ENCODE results near the gene NHERF2.
A peak's percentile ranks its signal among the peaks of the same experiment; 100 is the strongest.
"Not testable (repeated sequence)": the region's sequence is repeated elsewhere in the genome, so short reads cannot be mapped to it uniquely, and the experiment has no call there.

NHERF2 gene

DNA sequence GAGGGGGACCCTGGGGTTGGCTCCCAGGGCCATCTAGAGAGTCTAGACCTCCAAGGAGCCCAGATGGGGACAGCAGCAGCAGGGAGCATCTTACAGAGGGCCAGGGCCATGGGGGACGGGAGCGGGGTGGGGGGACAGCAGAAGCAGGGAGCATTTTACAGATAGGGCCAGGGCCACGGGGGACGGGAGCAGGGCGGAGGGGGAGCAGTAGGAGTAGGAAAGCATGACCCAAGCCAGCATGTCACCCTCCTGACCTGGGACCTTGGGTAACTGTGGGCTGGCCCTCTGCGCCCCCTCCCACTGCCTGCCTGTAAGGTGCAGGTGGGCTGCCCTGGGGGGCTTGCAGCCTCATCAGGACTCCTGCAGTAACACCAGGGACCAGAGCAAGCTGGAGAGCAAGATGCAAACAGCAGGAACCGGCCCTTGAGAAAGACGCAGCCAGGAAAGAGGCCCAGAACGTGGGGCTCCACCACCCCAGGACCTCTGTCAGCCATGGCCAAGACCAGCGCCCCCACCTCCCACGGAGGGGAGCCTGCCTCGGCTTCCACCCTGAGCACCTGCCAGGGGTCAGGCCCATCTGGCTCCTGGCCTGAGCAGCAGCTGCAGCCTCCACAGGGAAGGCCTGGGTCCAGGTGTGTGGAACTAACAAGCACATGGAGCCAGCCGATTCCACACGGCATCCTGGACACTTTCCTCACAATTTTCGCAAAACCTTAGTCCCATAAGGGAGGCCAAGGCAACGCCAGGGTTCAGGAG, 19.4 kb upstream of the NHERF2 start:
- DNase-seq (ENCODE audit: low read depth): no peak

DNA sequence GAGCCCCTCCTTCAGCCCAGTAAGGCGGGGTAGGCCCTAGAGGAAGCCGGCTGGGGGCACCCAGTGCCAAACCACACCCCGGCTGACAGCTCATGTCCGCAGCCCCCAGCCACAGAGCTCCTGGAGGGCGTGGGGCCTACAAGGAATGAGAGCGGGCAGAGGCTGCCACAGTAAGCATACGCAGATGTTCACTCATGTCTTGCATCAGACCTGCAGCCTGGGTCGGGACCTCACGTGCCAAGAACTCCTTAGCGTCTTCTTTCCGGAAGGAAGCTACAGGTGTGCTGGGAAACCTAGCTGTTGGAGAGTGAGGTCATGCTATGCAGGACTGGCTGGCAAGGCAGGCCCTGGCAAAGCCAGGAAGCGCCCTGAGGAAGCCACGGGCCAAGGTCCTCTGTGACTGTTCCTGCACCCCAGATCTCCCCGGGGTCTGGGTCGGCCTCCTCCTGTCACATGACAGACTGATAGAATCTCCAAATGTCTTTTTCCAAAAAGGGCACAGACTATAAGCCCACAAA, 18.6 kb upstream of the NHERF2 start:
- DNase-seq (ENCODE audit: low read depth): peak; percentile 64

DNA sequence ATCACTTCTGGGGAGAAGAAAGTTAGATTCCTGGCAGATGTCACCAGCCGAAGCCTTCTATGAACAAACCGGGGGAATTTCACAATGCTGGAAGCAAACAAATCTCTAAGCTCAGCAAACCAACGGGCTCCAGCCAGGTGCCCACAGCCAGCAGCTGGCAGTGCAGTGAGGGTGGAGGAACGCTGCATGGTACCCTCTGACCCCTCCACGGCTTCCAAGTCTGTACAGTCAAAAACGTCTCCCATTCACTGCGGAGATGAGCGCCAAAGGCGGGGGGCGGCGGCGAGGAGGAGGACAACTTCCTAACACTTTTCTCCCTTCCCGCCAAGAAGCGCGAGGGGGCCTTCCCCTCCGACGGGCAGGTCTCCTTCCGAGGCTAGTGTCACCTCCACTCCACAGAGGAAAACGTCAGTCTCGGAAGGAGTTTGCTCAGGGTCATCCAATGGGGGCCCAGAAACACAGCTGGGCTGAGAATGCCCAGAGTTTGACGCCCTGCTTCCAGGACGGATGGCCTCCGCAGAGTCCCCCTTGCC, 18.0 kb upstream of the NHERF2 start:
- DNase-seq (ENCODE audit: low read depth): no peak

DNA sequence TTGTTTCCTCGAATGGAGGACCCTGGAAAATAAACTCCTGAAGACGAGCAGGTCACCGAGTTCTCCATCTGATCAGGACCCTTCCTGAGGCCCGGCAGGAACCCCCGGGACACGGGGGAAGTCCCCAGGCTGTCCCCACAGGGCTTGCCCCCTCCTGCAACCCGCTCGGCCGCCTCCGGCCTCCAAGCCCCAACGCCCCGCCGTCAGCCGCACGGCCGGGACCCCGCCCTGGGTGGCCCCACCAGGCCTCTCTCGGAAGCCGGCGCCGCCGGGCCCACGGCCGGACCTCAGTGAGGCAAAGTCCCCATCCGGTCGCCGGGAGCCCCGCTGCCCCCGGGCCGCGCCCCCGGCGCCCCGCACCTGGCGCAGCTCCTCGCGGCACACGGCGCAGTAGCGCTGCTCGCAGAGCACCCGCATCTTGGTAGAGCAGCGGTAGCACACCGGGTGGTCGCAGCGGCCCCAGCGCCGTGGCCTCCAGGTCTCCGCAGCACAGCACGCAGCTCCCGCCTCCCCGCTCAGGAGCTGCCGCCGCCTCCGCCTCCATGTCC, 17.5 kb upstream of the NHERF2 start:
- no peak for DNase-seq (ENCODE audit: low read depth)

DNA sequence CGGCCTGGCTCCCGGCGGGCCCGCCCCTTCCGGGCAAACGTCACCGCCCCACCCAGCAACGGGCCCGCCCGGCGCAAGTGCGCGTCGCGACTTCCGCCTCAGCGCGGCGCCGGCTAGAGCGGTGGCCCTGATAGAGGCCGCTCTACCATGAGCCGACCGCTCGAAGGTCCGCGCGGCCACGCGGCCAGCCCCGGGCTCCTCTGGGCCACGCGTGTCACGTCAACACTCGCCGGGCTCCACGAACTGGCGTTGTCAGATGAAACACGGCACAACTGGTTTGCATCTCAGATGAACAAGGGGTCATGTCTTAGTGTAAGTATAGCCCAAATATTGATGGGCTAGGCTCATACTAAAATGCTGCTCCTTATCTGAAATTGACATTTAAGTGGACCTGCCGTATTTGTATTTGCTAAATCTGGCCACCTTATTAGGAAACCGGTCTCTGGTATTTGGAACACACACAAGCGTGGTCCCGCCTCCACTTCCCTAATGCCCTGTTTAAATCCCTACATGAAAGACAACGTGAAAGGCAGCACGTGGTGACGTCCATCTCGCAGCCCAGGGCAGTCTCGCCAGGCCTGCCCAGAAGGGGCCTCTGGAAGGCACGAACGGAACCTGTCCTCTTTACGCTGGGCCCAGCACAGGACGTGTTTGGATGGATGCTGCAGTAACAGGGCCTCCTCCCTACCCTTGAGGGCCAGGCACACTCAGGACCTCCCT, 16.8 kb upstream of the NHERF2 start, which contains the start of gene ZNF598:
Gene ZNF598, minus strand, starts transcription at position 31 of the 720 bp plus-strand sequence.
- DNase-seq (ENCODE audit: low read depth): peak; percentile 40

DNA sequence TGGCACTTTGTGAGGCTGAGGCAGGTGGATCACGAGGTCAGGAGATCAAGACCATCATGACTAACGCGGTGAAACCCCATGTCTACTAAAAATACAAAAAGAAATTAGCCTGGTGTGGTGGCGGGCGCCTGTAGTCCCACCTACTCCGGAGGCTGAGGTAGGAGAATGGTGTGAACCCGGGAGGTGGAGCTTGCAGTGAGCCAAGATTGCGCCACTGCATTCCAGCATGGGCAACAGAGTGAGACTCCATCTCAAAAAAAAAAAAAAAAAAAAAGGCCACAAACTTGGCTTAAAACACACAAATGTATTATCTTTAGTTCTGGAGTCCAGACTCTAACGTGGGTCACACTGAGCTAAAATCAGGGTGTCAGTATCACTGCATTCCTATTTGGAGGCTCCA, 15.0 kb upstream of the NHERF2 start:
- not testable (repeated sequence) for DNase-seq (ENCODE audit: low read depth)

DNA sequence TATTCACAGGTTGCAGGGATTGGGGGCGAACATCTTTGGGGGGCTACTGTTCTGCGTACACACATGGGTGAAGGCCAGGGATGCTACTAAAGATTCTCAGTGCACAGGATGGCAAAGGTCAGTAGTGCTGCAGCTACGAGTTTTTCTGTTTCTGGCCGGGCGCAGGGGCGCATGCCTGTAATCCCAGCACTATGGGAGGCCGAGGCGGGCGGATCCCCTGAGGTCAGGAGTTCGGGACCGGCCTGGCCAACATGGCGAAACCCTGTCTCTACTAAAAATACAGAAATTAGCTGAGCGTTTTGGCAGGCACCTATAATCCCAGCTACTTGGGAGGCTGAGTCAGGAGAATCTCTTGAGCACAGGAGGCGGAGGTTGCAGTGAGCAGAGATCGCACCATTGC, 13.2 kb upstream of the NHERF2 start:
- DNase-seq (ENCODE audit: low read depth): no peak

DNA sequence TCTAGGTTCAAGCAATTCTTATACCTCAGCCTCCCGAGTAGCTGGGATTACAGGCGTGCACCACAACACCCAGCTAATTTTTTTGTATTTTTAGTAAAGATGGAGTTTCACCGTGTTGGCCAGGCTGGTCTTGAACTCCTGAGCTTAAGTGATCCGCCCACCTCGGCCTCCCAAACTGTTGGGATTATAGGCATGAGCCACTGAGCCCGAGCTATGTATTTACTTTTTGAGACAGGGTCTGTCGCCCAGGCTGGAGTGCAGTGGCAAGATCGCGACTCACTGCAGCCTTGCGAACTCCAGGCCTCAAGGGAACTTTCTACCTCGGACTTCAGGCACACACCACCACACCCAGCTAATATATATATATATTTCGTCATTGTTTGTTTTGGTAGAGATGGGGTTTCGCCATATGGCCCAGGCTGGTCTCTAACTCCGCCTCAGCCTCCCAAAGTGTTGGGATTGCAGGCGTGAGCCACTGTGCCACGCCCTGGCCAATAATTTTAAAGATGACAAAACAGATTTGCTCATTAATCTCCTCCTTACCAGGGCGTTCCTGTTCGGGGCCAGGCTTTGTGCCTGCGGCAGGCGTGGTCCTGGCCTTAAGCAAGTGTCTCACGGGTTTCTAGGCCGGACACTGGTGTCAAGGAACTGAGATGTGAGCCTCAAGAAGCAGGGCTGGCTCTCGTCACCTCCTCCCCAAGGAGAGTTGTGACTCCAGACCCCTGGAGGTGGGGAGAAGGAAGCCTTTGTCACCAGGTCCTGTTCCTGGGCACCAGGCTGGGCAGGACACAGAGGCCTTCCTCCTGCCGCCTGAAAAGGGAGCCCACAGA, 11.4 kb upstream of the NHERF2 start:
- peak; percentile 74 for DNase-seq (ENCODE audit: low read depth)

DNA sequence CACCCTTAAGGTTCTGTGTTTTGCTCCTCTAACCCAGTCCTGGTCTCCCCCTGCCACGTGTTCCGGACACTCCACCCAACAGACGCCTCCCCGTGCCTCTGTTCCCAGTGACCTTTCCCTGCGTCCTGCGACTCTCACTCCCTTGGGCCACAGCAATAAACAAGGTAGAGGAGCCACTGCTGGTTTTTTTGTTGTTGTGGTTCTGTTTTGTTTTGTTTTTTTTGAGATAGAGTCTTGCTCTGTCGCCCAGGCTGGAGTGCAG, 10.8 kb upstream of the NHERF2 start:
- no peak for DNase-seq (ENCODE audit: low read depth)

DNA sequence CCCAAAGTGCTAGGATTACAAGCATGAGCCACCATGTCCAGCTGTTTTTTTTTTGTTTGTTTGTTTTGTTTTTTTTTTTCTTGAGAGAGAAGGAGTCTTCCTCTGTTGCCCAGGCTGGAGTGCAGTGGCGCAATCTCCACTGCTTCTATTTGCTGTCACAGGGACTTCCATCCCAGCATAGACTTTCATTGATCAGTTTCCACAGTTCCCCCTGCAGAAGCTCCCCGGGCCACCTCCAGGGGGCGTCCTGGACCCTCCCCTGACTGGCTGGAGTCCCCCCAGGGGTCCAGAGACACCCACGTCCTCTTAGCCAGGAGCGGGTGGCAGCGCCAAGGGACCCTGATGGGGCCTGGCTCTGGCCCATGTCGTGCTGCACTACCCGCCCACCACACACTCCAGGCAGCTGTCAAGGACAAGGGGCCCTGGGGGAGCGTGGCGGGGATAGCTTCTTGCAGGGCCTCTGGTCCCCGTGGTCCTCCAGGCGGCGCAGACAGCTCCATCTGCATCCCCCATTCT, 10.2 kb upstream of the NHERF2 start:
- DNase-seq (ENCODE audit: low read depth): no peak

DNA sequence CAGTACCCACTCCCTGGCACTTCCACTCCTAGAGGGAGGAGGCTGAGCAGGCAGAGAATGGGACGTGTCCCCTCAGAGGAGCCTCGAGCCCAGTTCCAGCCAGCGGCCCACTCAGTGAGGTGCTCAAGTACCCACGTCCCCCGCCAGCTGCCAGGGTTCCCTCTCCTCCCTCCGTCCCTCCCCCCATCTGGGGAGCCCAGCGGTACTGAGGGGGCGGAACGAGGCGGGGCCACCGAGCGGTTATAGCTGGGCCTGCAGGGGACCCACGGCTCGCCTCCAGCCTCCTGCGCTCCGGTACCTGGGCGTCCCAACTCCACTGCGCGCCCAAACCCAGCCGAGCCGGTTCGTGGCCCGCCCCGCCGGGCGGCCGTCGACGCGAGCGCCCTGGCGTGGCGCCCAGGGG, 7.2 kb upstream of the NHERF2 start, which contains the start of gene NPW:
Gene NPW, plus strand, starts transcription at position 268 of the 403 bp plus-strand sequence.
- DNase-seq (ENCODE audit: low read depth): no peak

DNA sequence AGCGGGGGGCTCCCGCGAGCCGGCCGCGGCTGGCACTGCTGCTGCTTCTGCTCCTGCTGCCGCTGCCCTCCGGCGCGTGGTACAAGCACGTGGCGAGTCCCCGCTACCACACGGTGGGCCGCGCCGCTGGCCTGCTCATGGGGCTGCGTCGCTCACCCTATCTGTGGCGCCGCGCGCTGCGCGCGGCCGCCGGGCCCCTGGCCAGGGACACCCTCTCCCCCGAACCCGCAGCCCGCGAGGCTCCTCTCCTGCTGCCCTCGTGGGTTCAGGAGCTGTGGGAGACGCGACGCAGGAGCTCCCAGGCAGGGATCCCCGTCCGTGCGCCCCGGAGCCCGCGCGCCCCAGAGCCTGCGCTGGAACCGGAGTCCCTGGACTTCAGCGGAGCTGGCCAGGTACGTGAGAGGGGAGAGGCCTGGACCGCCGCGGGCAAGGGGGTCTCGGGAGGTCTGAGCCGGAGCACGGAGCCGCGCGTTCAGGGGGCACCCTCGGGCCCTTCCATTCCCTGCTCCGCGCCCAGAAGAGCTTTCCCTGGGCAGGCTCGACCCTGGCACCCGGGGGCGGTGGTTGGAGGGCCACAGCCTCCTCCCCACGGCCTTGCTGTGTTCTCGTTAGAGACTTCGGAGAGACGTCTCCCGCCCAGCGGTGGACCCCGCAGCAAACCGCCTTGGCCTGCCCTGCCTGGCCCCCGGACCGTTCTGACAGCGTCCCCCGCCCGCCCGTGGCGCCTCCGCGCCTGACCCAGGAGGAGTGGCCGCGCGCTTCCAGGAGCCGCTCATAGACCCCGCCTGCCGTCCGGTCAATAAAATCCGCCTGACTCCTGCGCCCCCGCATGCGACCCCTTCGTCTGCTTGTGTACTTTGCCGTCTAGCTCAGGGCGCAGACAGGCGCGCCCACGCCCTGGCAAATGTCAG, 6.5 kb upstream of the NHERF2 start:
- DNase-seq (ENCODE audit: low read depth): no peak

DNA sequence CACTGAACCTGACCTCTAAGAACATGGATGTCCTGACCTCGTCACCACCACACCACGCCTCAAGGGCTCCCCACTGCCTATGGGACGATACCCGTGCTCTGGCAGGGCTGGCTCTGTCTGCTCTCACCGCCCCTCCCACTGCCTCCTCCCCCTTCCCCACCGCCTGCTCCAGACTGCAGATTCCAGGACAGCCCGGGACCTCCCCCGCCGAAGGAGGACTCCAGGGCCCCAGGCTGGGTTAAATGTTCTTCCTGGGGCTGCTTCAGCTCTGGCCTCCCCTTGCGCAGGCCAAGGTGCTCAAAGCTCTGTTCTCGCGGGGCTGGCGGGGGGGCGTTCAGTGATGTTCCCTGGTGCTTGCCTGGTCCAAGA, 4.0 kb upstream of the NHERF2 start:
- no peak for DNase-seq (ENCODE audit: low read depth)

DNA sequence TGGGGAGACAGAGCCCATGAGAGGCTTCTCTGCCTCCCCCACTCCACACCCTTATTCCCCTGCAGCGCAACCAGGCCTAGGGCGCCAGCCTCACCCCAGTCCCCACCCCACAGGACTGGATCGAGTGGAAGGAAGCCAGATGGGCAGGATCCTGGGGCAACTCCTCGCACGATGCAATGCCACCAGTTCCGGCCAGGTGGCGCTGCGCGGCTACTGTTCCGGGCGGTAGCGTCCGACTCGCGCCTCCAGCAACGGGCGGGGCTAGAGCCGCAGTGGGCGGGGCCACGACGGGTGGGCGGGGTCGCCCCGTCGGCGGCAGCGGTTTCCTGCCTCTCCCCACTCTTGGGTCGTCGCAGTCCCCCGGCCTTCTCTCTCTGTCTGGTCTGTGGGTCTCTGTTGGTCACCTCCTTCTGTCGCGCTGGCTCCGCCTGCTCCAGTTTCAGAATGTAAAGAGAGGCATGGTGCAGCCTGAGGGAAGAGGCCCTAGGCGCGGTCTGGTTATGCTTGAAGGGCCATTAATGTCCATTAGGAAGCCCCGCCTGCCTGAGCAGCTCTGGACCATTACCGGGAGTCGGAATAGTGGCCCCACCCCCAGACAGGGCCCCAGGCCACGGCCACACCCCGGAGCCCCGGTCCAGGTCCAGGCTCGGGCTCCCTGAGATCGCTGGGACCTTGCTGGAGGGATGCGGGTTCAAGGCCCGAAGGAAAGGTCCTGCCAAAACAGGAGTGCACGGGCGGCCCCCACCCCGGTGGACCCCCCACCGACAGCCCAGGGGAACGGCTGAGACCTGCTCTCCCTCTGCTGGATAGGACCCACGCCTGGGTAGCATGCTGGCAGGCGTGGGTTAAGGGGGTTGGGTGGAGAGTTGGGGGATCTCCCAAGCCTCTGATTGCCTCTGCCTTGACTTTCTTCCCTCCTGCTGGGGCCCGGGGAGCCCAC, 3.3 kb upstream of the NHERF2 start:
- DNase-seq (ENCODE audit: low read depth): peak; percentile 43

DNA sequence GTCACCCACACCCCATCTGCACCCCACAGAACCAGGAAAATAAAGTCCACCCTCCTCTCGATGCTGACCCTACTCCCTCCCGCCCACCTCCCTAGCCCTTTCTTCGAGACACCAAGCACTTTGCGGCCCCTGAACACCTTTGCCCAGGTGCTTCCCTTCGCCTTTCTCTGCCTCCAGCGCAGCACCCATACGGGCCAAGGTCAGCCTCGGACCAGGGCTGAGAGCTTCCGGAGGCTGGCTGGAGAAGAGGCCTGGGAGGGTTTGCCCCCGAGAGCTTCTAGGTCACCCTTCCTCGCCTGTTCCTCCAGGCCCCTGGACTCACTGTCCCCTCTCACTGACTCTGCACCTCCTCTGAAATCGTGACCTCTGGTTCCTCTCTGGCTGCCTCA, 2.7 kb upstream of the NHERF2 start:
- DNase-seq (ENCODE audit: low read depth): no peak

DNA sequence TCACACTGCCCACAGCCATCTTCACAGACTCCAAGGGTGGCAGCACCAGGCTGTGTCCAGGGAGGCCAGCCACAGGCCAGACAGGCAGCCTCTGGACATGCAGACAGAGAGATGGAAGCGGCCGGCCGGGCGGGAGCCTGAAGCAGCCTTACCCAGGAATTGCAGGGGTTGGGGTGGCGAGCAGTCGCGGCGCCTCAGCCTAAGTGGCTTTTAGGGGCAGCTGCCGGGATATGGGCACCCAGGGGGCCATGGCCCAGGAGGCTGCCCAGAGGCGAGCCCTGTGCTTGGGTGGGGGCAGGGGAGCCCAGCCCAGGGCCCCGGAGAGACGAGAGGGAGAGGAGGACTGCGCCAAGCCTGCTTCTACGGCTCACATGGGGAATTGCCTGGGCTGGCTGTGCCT, 1.5 kb upstream of the NHERF2 start:
- DNase-seq (ENCODE audit: low read depth): no peak

DNA sequence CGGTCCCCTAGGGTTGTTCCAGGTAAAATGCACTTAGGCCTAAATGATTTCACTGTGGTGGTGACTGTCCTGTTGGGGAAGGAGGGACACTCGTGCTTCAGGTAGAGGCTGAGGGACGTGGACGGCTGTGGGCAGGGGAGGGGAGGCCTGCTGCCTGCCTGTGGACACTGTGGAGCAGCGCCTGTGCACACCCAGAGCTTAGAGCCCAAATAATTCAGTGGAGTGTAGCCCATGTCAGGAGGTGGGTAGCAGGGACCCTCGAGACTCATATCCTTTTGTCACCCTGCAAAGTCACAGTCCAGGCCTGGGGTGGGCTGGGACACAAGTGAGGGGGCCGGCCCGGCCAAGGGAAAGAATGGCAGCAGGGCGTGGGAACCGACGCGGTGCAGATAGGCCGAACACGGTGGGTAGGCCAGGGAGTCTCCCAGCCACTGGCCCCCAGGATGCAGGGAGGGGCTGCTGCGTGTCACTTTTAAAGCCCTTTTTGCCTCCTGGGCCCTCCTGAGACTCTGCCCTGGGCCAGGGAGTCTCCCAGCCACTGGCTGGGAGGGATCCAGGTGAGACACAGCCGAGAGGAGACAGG, 733 bp upstream of the NHERF2 start:
- no peak for DNase-seq (ENCODE audit: low read depth)

DNA sequence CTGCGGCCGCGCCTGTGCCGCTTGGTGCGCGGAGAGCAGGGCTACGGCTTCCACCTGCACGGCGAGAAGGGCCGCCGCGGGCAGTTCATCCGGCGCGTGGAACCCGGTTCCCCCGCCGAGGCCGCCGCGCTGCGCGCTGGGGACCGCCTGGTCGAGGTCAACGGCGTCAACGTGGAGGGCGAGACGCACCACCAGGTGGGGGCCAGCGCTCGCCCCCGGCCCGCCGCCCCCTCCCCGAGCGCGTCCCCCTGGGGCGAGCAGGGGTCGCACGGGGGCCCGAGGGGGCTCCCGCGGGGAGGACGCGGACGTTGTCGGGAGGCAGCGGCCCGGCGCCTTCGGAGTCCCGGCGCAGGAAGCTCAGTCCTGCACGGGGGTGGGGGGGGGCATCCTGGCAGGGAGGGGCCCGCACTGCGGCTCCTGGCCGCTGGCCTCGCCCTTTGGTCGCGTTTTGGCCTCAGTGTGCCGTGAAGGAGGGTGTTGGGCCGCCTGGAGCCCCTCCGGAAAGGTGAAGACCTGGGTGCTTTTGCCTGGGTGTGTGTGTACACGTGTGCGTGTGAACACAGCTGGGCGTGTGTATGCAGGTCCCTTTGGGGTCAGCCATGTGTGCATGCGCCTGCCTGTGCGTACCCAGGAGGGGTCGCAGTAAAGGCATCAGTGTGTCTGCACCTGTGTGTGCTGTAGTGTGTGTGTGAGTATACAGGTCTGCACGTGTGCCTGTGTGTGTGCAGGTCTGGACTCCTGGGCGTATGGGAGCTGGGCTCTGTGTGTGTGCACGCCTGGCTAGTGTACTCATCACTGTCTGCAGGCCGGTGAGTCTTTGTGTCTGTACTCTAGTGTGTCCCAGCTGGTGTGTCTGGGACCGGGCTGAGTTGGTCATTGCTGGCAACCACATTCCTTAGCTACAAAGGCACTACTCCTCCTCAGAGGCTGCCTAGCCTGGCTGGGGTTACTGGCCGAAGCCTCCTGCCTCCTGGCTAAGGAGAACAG, 615 bp downstream of the NHERF2 start:
- no peak for DNase-seq (ENCODE audit: low read depth)

Data from HS-5 (cell line).